ENCODE results near the gene GIMAP1. TPM values are rescaled to one million over a fixed set of nuclear protein-coding genes. Genes with fewer than 3 reads are reported as not detected.

GIMAP1 gene
- total and polyA plus RNA-seq, 2 of the 8 experiments (the other 6 are each of a cell fraction or from before 2014, with no cell fraction given), result not detected

- TF ChIP-seq EP300 (IDR thresholded peaks at IDR 0.05; ENCODE audit: borderline replicate concordance in 1 of 2, low read depth in 2 of 2, low read length in 2 of 2) (no peak), POLR2A (IDR thresholded peaks at IDR 0.05; ENCODE audit: control extremely low read depth in 1 of 2, low read depth in 2 of 2, low read length in 2 of 2) (no peak), KDM1A (IDR thresholded peaks at IDR 0.05; ENCODE audit: borderline replicate concordance, low read length) (no peak), TEAD4 (IDR thresholded peaks at IDR 0.05; ENCODE audit: low read depth, low read length) (no peak)
Measured at GRCh38 chr7:150715738-150716137, 675 bp upstream of the GIMAP1 start (continued).

All from H1 (cell line).